ENCODE measurements around the gene ASMTL. TPM values are rescaled to one million over a fixed set of nuclear protein-coding genes. Genes with fewer than 3 reads are reported as not detected.
"Not testable (repeated sequence)": the region's sequence is repeated elsewhere in the genome, so short reads cannot be mapped to it uniquely, and the experiment has no call there.

The ASMTL gene
- total RNA-seq, 1 donor from 2014 or later: 13.6 TPM

GRCh38 chrX:1482530-1482928 is 29.8 kb upstream of the ASMTL start:
- H3K4me3 ChIP-seq (ENCODE audit: low read length in 3 of 3); H3K27me3 ChIP-seq (ENCODE audit: control insufficient read depth in 3 of 3, insufficient read depth in 3 of 3, low read length in 3 of 3); H3K9me3 ChIP-seq (ENCODE audit: control insufficient read depth in 3 of 3, low read length in 3 of 3); H3K36me3 ChIP-seq (ENCODE audit: control insufficient read depth in 3 of 3, insufficient read depth in 3 of 3, low read length in 3 of 3); H3K9ac ChIP-seq (ENCODE audit: low read depth in 1 of 3, low read length in 3 of 3): not testable (repeated sequence)
- Histone ChIP-seq H3K4me1 (ENCODE audit: control insufficient read depth in 3 of 3, insufficient read depth in 3 of 3, low read length in 3 of 3) (peaks cover 0 to 11% (median 8%) of the 10 kb centered on the region in 3 donors), H3K27ac (ENCODE audit: low read depth, low read length) (peak overlapping the region; percentile 54)

DNA sequence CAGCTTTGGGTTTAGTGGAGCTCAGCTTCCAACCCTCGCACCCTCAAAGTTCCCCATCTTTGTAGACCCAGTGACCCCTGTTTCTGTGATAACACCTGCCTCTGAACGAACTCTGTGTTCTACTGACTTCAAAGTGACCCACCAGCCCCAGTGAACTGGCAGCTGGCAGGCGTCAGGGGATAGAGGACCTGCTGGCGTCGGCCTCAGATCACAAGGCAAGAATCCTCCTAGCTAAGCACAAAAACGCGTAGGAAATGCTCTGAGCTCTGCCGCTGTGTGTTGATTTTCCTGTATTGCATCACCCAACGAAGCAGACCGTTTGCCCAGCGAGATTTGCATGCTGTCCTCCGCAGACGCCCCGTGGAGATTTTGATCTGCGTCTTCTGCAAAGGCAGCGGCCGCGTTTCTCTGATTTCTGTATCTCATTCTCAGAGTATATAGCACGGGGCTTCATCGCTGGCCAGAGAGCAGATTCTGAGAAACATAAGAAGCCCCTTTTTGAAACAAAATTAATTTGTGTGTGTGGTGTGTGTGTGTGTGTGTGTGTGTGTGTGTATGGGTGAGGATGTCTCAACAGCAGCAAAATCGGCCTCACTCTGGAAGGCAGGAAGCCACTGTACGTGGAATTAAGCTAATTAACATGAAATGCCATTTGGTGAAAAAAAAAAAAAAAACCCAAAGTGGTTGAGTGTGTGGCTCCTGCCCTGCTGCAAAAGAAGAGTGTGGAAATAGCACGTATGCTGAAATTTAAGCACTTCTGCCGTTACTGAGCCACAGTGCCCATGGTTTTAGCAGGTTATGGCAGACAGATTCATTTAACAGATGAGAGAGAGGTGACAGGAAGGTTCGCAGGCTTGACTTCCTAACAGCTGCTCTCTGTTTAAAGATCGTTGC is 29.2 kb upstream of the ASMTL start:
- no peak overlapping the region for H3K9ac ChIP-seq (ENCODE audit: low read depth in 1 of 3, low read length in 3 of 3)
- H3K36me3 ChIP-seq (ENCODE audit: control insufficient read depth in 3 of 3, insufficient read depth in 3 of 3, low read length in 3 of 3): no peaks in the 10 kb centered on the region
- H3K27me3 ChIP-seq (ENCODE audit: control insufficient read depth in 3 of 3, insufficient read depth in 3 of 3, low read length in 3 of 3): peaks cover 0 to 3% (median 0%) of the 10 kb centered on the region in 3 donors
- H3K9me3 ChIP-seq (ENCODE audit: control insufficient read depth in 3 of 3, low read length in 3 of 3): peaks cover 0 to 2% (median 0%) of the 10 kb centered on the region in 3 donors
- H3K27ac ChIP-seq (ENCODE audit: low read depth, low read length): peak overlapping the region; percentile 54
- H3K4me1 ChIP-seq (ENCODE audit: control insufficient read depth in 3 of 3, insufficient read depth in 3 of 3, low read length in 3 of 3): peaks cover 0 to 8% (median 3%) of the 10 kb centered on the region in 3 donors
- H3K4me3 ChIP-seq (ENCODE audit: low read length in 3 of 3): no peak overlapping the region

GRCh38 chrX:1480082-1480785 is 27.5 kb upstream of the ASMTL start:
- no peak overlapping the region for H3K9ac ChIP-seq (ENCODE audit: low read depth in 1 of 3, low read length in 3 of 3)
- no peaks in the 10 kb centered on the region for H3K9me3 ChIP-seq (ENCODE audit: control insufficient read depth in 3 of 3, low read length in 3 of 3)
- no peaks in the 10 kb centered on the region for H3K27me3 ChIP-seq (ENCODE audit: control insufficient read depth in 3 of 3, insufficient read depth in 3 of 3, low read length in 3 of 3)
- peaks cover 0 to 5% (median 0%) of the 10 kb centered on the region in 3 donors for H3K4me1 ChIP-seq (ENCODE audit: control insufficient read depth in 3 of 3, insufficient read depth in 3 of 3, low read length in 3 of 3)
- no peaks in the 10 kb centered on the region for H3K36me3 ChIP-seq (ENCODE audit: control insufficient read depth in 3 of 3, insufficient read depth in 3 of 3, low read length in 3 of 3)
- H3K27ac ChIP-seq (ENCODE audit: low read depth, low read length): no peak overlapping the region
- no peak overlapping the region for H3K4me3 ChIP-seq (ENCODE audit: low read length in 3 of 3)

GRCh38 chrX:1477801-1478458 is 25.2 kb upstream of the ASMTL start:
- no peak overlapping the region for H3K4me3 ChIP-seq (ENCODE audit: low read length in 3 of 3)
- H3K4me1 ChIP-seq (ENCODE audit: control insufficient read depth in 3 of 3, insufficient read depth in 3 of 3, low read length in 3 of 3): peaks cover 0 to 5% (median 0%) of the 10 kb centered on the region in 3 donors
- H3K9ac ChIP-seq (ENCODE audit: low read depth in 1 of 3, low read length in 3 of 3): no peak overlapping the region
- H3K27me3 ChIP-seq (ENCODE audit: control insufficient read depth in 3 of 3, insufficient read depth in 3 of 3, low read length in 3 of 3): no peaks in the 10 kb centered on the region
- H3K9me3 ChIP-seq (ENCODE audit: control insufficient read depth in 3 of 3, low read length in 3 of 3): no peaks in the 10 kb centered on the region
- no peak overlapping the region for H3K27ac ChIP-seq (ENCODE audit: low read depth, low read length)
- no peaks in the 10 kb centered on the region for H3K36me3 ChIP-seq (ENCODE audit: control insufficient read depth in 3 of 3, insufficient read depth in 3 of 3, low read length in 3 of 3)

DNA sequence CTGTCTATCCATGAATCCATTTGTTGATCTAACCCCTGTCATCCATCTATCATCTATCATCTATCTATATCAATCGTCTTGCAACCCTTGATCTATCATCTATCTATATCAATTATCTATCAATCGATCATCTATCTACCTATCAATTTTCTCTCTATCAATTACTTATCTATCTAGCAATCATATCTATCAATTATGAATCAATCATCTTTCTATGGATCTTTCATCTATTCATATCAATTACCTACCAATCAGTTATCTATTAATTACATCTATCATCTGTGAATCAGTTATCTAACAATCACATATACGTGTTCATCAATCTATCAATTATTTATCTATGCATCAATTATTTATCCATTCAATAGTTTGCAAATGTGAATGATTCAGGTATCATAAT is 24.5 kb upstream of the ASMTL start:
- Histone ChIP-seq H3K27ac (ENCODE audit: low read depth, low read length) (no peak overlapping the region), H3K36me3 (ENCODE audit: control insufficient read depth in 3 of 3, insufficient read depth in 3 of 3, low read length in 3 of 3) (no peaks in the 10 kb centered on the region), H3K9me3 (ENCODE audit: control insufficient read depth in 3 of 3, low read length in 3 of 3) (no peaks in the 10 kb centered on the region), H3K27me3 (ENCODE audit: control insufficient read depth in 3 of 3, insufficient read depth in 3 of 3, low read length in 3 of 3) (no peaks in the 10 kb centered on the region), H3K4me3 (ENCODE audit: low read length in 3 of 3) (no peak overlapping the region), H3K4me1 (ENCODE audit: control insufficient read depth in 3 of 3, insufficient read depth in 3 of 3, low read length in 3 of 3) (peaks cover 0 to 5% (median 0%) of the 10 kb centered on the region in 3 donors), H3K9ac (ENCODE audit: low read depth in 1 of 3, low read length in 3 of 3) (no peak overlapping the region)

GRCh38 chrX:1476682-1477081 is 24.0 kb upstream of the ASMTL start:
- H3K27ac ChIP-seq (ENCODE audit: low read depth, low read length): no peak overlapping the region
- H3K4me1 ChIP-seq (ENCODE audit: control insufficient read depth in 3 of 3, insufficient read depth in 3 of 3, low read length in 3 of 3): peaks cover 0 to 5% (median 0%) of the 10 kb centered on the region in 3 donors
- no peak overlapping the region for H3K9ac ChIP-seq (ENCODE audit: low read depth in 1 of 3, low read length in 3 of 3)
- H3K27me3 ChIP-seq (ENCODE audit: control insufficient read depth in 3 of 3, insufficient read depth in 3 of 3, low read length in 3 of 3): no peaks in the 10 kb centered on the region
- H3K36me3 ChIP-seq (ENCODE audit: control insufficient read depth in 3 of 3, insufficient read depth in 3 of 3, low read length in 3 of 3): no peaks in the 10 kb centered on the region
- H3K4me3 ChIP-seq (ENCODE audit: low read length in 3 of 3): no peak overlapping the region
- H3K9me3 ChIP-seq (ENCODE audit: control insufficient read depth in 3 of 3, low read length in 3 of 3): no peaks in the 10 kb centered on the region

GRCh38 chrX:1475881-1476280 is 23.2 kb upstream of the ASMTL start:
- peaks cover 0 to under 1% (median 0%) of the 10 kb centered on the region in 3 donors for H3K4me1 ChIP-seq (ENCODE audit: control insufficient read depth in 3 of 3, insufficient read depth in 3 of 3, low read length in 3 of 3)

DNA sequence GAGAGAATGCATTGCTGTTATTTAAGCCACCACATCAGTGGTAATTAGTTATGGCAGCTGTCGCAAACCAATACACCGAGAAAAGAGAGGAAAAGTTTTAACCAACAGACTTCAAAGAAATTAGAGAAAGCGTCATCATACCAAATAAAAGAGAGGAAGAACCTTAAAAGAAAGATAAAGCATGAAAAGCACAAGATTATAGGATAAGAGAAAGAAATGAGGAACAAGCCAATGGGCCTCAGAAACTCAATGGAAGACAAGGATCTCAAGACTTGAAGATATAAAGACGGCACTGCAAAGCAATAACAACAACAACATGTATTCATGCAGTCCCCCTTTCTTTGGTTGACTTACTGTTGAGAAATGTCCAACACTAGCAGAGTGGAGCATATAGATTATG is 22.8 kb upstream of the ASMTL start:
- no peaks in the 10 kb centered on the region for H3K36me3 ChIP-seq (ENCODE audit: control insufficient read depth in 3 of 3, insufficient read depth in 3 of 3, low read length in 3 of 3)
- no peaks in the 10 kb centered on the region for H3K4me1 ChIP-seq (ENCODE audit: control insufficient read depth in 3 of 3, insufficient read depth in 3 of 3, low read length in 3 of 3)
- no peak overlapping the region for H3K27ac ChIP-seq (ENCODE audit: low read depth, low read length)
- no peaks in the 10 kb centered on the region for H3K9me3 ChIP-seq (ENCODE audit: control insufficient read depth in 3 of 3, low read length in 3 of 3)
- H3K9ac ChIP-seq (ENCODE audit: low read depth in 1 of 3, low read length in 3 of 3): no peak overlapping the region
- H3K27me3 ChIP-seq (ENCODE audit: control insufficient read depth in 3 of 3, insufficient read depth in 3 of 3, low read length in 3 of 3): no peaks in the 10 kb centered on the region
- H3K4me3 ChIP-seq (ENCODE audit: low read length in 3 of 3): no peak overlapping the region

More at GRCh38 chrX:1475881-1476280, 23.2 kb upstream of the ASMTL start:
- no peaks in the 10 kb centered on the region for H3K9me3 ChIP-seq (ENCODE audit: control insufficient read depth in 3 of 3, low read length in 3 of 3)
- H3K36me3 ChIP-seq (ENCODE audit: control insufficient read depth in 3 of 3, insufficient read depth in 3 of 3, low read length in 3 of 3): no peaks in the 10 kb centered on the region
- no peak overlapping the region for H3K9ac ChIP-seq (ENCODE audit: low read depth in 1 of 3, low read length in 3 of 3)
- no peaks in the 10 kb centered on the region for H3K27me3 ChIP-seq (ENCODE audit: control insufficient read depth in 3 of 3, insufficient read depth in 3 of 3, low read length in 3 of 3)
- no peak overlapping the region for H3K4me3 ChIP-seq (ENCODE audit: low read length in 3 of 3)
- H3K27ac ChIP-seq (ENCODE audit: low read depth, low read length): no peak overlapping the region

DNA sequence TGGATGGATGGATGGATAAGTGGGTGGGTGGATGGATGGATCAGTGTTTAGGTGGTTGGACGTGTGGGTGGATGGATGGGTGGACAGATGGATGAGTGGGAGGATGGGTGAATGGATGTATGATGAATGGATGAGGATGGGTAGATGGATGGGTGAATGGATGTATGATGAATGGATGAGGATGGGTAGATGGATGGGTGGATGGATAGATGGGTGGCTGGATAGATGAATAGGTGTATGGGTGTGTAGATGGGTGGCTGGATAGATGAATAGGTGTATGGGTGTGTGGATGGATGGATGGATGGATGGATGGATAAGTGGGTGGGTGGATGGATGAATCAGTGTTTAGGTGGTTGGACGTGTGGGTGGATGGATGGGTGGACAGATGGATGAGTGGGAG is 21.9 kb upstream of the ASMTL start:
- H3K4me3 ChIP-seq (ENCODE audit: low read length in 3 of 3); H3K4me1 ChIP-seq (ENCODE audit: control insufficient read depth in 3 of 3, insufficient read depth in 3 of 3, low read length in 3 of 3); H3K36me3 ChIP-seq (ENCODE audit: control insufficient read depth in 3 of 3, insufficient read depth in 3 of 3, low read length in 3 of 3); H3K27me3 ChIP-seq (ENCODE audit: control insufficient read depth in 3 of 3, insufficient read depth in 3 of 3, low read length in 3 of 3); H3K9ac ChIP-seq (ENCODE audit: low read depth in 1 of 3, low read length in 3 of 3); H3K27ac ChIP-seq (ENCODE audit: low read depth, low read length); H3K9me3 ChIP-seq (ENCODE audit: control insufficient read depth in 3 of 3, low read length in 3 of 3): not testable (repeated sequence)

Measured in skeletal muscle tissue (tissue), 4 donors.